GM12865 (cell line): ENCODE measurements around the gene B4GALNT4.

Experiments
- DNase-seq: peaks from one replicate; pipeline ENCODE4 v3.0.0; 2010; ENCODE audit warnings: low read depth
- H3K4me3 ChIP-seq: 2 replicates; pipeline ENCODE4 v1.5.1; 2011; ENCODE audit warnings: mild to moderate bottlenecking, low read depth, low read length, control low read depth
- TF ChIP-seq, protein P1 (sequence below): IDR thresholded peaks from 2 replicates; pipeline ENCODE4 v1.5.1; 2011; ENCODE audit warnings: low read length, control low read depth, low read depth, inconsistent platforms; ENCODE audit not compliant: insufficient read depth; ENCODE audit errors: missing control alignments

B4GALNT4 gene

DNA sequence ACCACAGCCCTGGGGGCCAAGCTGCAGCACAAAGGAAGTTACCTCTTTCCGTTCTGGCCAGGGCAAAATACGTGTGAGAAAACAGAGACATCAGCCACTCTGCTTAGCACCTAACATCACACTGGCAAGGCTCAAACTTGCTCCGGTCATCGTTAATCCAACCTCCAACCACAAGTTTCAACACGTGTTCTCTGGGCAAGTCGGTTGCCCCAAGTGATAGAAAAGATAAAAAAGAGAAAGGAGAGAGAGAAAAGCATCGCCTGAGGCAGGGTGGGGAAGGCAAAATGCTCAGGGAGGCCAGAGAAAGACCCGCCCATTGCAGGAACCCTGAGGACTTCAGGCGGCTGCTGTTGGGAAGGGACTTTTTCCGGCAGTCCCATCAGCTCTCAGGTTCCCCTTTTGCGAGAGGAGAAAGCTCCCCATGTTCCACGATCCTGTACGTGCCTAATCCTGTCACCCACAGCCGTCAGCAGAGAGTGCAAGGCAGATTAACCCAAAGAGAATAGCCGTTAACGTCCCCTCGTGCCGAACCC, 18.5 kb upstream of the B4GALNT4 start:
- DNase-seq, result peak; percentile 78
- H3K4me3 ChIP-seq, result no peak overlapping the region
- TF ChIP-seq, protein P1, sequence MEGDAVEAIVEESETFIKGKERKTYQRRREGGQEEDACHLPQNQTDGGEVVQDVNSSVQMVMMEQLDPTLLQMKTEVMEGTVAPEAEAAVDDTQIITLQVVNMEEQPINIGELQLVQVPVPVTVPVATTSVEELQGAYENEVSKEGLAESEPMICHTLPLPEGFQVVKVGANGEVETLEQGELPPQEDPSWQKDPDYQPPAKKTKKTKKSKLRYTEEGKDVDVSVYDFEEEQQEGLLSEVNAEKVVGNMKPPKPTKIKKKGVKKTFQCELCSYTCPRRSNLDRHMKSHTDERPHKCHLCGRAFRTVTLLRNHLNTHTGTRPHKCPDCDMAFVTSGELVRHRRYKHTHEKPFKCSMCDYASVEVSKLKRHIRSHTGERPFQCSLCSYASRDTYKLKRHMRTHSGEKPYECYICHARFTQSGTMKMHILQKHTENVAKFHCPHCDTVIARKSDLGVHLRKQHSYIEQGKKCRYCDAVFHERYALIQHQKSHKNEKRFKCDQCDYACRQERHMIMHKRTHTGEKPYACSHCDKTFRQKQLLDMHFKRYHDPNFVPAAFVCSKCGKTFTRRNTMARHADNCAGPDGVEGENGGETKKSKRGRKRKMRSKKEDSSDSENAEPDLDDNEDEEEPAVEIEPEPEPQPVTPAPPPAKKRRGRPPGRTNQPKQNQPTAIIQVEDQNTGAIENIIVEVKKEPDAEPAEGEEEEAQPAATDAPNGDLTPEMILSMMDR, result no peak

DNA sequence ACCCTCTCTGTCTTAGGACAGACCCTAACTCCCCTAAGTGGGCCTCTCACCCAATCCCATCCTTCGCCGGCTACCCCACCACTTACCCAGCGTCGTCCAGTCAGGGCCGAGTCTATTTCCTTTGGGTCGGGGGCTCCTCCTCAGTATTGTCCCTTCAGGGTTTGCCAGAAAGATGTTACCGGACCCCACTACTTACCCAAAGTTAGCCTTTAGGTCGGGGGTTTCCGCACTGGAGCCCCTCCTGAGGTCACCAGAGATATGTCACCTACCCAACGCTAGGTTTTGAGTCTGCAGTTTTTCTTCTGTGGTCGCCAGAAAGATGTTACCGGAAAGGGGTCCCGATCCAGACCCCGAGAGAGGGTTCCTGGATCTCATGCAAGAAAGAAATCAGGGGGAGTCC, 17.9 kb upstream of the B4GALNT4 start:
- no peak overlapping the region for H3K4me3 ChIP-seq
- DNase-seq, result no peak
- TF ChIP-seq, protein P1, result no peak

DNA sequence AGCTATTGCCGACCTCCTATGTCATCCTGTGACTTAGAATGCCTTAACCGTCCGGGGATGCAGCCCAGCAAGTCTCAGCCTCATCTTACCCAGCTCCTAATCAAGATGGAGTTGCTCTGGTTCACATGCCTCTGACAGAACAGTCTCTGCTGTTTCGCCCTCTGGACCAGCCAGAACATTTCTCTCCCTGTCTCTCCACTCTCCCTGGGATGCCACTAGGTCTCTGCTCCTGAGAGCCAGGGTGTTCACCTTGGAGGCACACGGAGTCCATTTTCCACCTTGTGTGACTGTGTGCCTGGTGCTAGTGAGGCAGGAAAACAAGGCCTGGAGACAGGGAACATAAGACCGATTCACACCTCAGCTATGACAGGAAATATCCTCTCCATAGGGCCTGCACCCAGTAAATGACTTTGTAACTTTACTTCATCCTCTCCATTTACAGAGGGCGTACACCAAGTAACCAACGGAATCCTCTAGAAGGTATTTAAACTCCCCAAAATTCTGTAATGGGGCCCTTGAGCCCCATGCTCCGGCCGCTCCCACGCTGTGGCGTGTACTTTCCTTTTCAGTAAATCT, 16.8 kb upstream of the B4GALNT4 start:
- no peak overlapping the region for H3K4me3 ChIP-seq
- TF ChIP-seq, protein P1, result no peak
- no peak for DNase-seq

DNA sequence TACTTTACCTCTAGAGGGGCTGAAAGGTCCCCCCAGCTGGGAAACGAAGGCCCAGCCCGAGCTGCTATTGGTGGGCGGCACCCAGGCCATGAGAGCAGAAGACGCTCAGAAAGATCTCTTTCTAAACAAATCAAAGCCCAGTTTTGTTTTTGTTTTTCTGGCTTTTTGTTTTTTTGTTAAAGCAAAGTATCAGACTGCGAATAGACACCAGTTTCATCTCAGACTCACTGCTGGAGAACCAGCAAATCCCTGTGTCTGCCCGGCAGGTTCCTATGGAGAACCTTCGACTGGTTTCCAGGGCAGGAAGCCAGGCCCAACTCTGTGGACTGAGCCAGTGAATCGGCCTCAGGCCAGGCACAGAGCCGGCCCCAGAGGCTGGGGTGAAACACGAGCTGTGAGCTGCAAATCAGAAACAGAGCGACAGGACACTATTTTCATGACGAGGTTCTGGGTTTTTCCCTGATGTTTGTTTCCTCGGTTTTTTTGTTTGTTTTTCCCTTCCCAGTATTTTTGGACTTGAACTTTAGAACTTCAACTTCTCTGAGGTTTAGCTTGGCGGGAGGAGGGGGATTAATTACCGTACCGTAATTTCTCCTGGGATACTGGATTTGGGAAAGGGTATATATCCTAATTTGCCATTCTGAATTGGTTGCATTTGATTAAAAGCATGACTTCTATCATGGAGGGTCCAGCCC, 16.0 kb upstream of the B4GALNT4 start:
- DNase-seq, result no peak
- TF ChIP-seq, protein P1, result no peak
- H3K4me3 ChIP-seq, result no peak overlapping the region

DNA sequence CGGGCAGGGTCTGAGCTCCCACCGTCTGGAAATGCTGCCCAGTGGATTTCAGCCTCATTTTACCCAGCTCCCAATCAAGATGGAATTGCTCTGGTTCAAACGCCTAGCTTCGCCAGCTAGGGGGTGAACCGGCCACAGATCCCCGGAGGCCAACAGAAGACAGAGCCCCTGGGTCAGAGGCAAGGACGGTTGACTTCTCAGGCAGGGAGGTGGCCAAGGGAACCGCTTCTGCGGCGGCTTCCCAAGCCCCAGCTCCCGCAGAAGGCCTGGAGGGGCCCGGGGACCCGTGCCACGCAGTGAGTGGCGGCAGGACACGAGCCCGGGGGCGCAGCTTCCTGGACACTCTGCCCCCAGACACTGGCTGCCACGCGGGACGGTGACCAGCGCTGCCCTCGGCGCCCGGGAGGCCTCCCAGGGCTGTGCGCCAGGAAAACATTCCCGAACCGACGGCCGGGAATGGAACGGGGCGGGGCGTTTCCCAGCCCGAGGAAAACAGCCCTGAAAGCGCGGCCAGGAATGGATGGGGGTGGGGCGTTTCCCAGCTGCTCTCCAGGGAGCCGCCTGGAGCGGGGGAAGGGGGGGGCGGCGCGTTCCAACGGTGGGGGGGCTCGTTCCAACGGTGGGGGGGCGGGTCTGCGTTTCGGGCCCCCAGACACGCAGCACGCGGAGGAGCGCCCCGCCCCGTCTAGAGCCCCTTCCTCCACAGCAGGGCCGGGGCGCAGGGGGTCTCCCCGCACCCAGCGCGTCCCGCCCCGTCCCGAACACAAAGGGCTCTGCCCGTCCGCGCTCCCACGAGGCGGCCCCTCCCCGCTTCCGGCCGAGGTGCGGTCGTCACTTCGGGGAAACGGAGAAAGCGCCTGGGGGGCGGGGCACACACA, 13.5 kb upstream of the B4GALNT4 start:
- peak overlapping the region; percentile 44 for H3K4me3 ChIP-seq
- TF ChIP-seq, protein P1, result no peak

DNA sequence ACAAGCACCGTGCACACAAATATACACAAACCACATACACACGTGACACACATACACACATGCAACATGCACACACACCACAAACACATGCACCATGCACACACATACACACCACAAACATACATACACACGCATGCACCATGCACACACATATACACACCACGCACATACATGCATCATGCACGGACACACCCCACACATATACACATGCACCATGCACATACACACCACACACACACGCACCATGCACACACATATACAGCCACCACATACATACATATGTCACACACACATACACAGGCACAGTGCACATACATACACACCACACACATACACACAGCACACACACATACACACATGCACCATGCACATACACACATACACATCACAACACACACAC, 12.7 kb upstream of the B4GALNT4 start:
- TF ChIP-seq, protein P1, result no peak
- no peak overlapping the region for H3K4me3 ChIP-seq
- DNase-seq, result no peak

More for the DNA sequence above, 13.5 kb upstream of the B4GALNT4 start:
- DNase-seq, result peak; percentile 88
